K562 (cell line): Measurements from ENCODE around the gene NTSR1. TPM values are rescaled to one million over a fixed set of nuclear protein-coding genes. Genes with fewer than 3 reads are reported as not detected.

Experiments used
- ATF1 ChIP-seq, 2 experiments: fragments of 450-650 bp in 1 of 2; IDR thresholded peaks; 2 replicates each; pipeline ENCODE4 v1.6.1; 2016; ENCODE audit warnings: missing compliant biosample characterization in 1 of 2, missing genetic modification characterization in 1 of 2
- CEBPG ChIP-seq, 3 experiments: fragments of 200-800 bp in 1 of 3; sonication (Bioruptor generic) in 1 of 3; sonication (generic) in 1 of 3; formaldehyde crosslinking in 1 of 3; IDR thresholded peaks in 2 of 3; conservative IDR thresholded peaks in 1 of 3; 2 replicates each; pipeline versions ENCODE4 v1.6.1 to v1.8.0; 2016 to 2022; ENCODE audit warnings: missing compliant biosample characterization in 2 of 3, missing genetic modification characterization in 2 of 3, mild to moderate bottlenecking in 1 of 3, missing genetic modification reagents in 1 of 3
- DEAF1 ChIP-seq: fragments of 450-650 bp; formaldehyde crosslinking; IDR thresholded peaks from 2 replicates; pipeline ENCODE4 v1.4.0; 2020; ENCODE audit warnings: mild to moderate bottlenecking, moderate library complexity
- EGR1 ChIP-seq: fragments of 450-650 bp; conservative IDR thresholded peaks from 2 replicates; pipeline ENCODE4 v1.6.1; 2017; ENCODE audit warnings: mild to moderate bottlenecking
- GABPB2 ChIP-seq: fragments of 250-450 bp; sonication (Bioruptor Pico); conservative IDR thresholded peaks from 2 replicates; pipeline ENCODE4 v1.5.1; 2021; ENCODE audit warnings: mild to moderate bottlenecking
- HCFC1 ChIP-seq: IDR thresholded peaks from 2 replicates; pipeline ENCODE4 v1.6.1; 2012; ENCODE audit warnings: low read depth, low read length, improper control_type of control experiment
- HNRNPUL1 ChIP-seq: fragments of 200-400 bp; formaldehyde crosslinking; IDR thresholded peaks from 2 replicates; pipeline ENCODE4 v1.6.1; 2017; ENCODE audit warnings: low read length
- HSF4 ChIP-seq: fragments of 250-450 bp; sonication (Bioruptor Pico); IDR thresholded peaks from 2 replicates; pipeline ENCODE4 v2.1.2; 2022; ENCODE audit warnings: mild to moderate bottlenecking, moderate library complexity, borderline replicate concordance
- PHF21A ChIP-seq: fragments of 450-650 bp; IDR thresholded peaks from 2 replicates; pipeline ENCODE4 v1.6.1; 2017; ENCODE audit warnings: low read depth, borderline replicate concordance
- PKNOX1 ChIP-seq: fragments of 450-650 bp; IDR thresholded peaks from 2 replicates; pipeline ENCODE4 v1.6.1; 2016
- RFX7 ChIP-seq: fragments of 250-450 bp; sonication (Bioruptor Pico); IDR thresholded peaks from 2 replicates; pipeline ENCODE4 v1.5.1; 2021; ENCODE audit warnings: mild to moderate bottlenecking
- SFPQ ChIP-seq: fragments of 200-400 bp; formaldehyde crosslinking; IDR thresholded peaks from 2 replicates; pipeline ENCODE4 v1.6.1; 2017; ENCODE audit warnings: mild to moderate bottlenecking, low read depth, low read length, moderate library complexity
- TFAP4 ChIP-seq: sonication (generic); formaldehyde crosslinking; IDR thresholded peaks from 2 replicates; pipeline ENCODE4 v1.8.0; 2022; ENCODE audit warnings: missing genetic modification reagents, mild to moderate bottlenecking, moderate library complexity, borderline replicate concordance
- THRA ChIP-seq: fragments of 450-650 bp; IDR thresholded peaks from 2 replicates; pipeline ENCODE4 v1.6.1; 2017; ENCODE audit warnings: mild to moderate bottlenecking, moderate library complexity
- U2AF1 ChIP-seq: fragments of 200-400 bp; formaldehyde crosslinking; optimal IDR thresholded peaks from 2 replicates; pipeline ENCODE3; 2017; ENCODE audit warnings: mild to moderate bottlenecking, low read depth, low read length, moderate library complexity
- YY1 ChIP-seq, 3 experiments: IDR thresholded peaks; 2 replicates each; pipeline ENCODE4 v1.6.1; 2011; ENCODE audit warnings: low read length in 2 of 3, mild to moderate bottlenecking in 2 of 3, moderate library complexity in 2 of 3, borderline replicate concordance in 1 of 3, control low read depth in 1 of 3, low read depth in 1 of 3; ENCODE audit not compliant: insufficient read depth in 3 of 3, insufficient replicate concordance in 2 of 3, control insufficient read depth in 1 of 3, insufficient read length in 1 of 3; ENCODE audit errors: extremely low read depth in 1 of 3
- ZBTB7A ChIP-seq: IDR thresholded peaks from 2 replicates; pipeline ENCODE4 v1.6.1; 2011; ENCODE audit warnings: low read depth, mild to moderate bottlenecking, low read length, moderate library complexity, borderline replicate concordance; ENCODE audit not compliant: control insufficient read depth
- ZNF197 ChIP-seq: fragments of 200-800 bp; sonication (Bioruptor generic); IDR thresholded peaks from 2 replicates; pipeline ENCODE4 v1.6.1; 2016; ENCODE audit warnings: low read depth, missing genetic modification characterization, missing compliant biosample characterization
- polyA plus RNA-seq, 8 experiments: library from polyadenylated mRNA; depleted of rRNA in 4 of 8; stranded (reverse) in 5 of 8; unstranded in 3 of 8; fragments of >200 nt; fragmentation: Nextera tagmentation in 2 of 8; fragmentation: Illumina TruSeq in 1 of 8; extraction: Ambion mirVana in 2 of 8; extraction: Trizol in 1 of 8; gene quantifications; 2 replicates each; pipeline versions ENCODE4 v1.2.1 to v1.2.3, GENCODE V29; 2011 to 2014; ENCODE audit warnings: inconsistent platforms in 1 of 8, missing spikeins in 1 of 8
- total RNA-seq, 7 experiments: library from RNA; depleted of rRNA in 6 of 7; stranded (reverse); fragments of >200 nt in 6 of 7; fragmentation: Illumina TruSeq in 2 of 7; extraction: Trizol in 2 of 7; gene quantifications; 2 replicates each; pipeline versions ENCODE4 v1.2.1 to v1.2.3, GENCODE V29; 2011 to 2021; ENCODE audit warnings: low replicate concordance in 1 of 7

Gene NTSR1
- total and polyA plus RNA-seq, 9 of the 15 experiments (the other 6 are each of a cell fraction or from before 2014, with no cell fraction given) = 0.04 to 0.40 (median 0.13) TPM; not detected in 3

- no peak for TF ChIP-seq GABPB2
- TF ChIP-seq DEAF1 (CRISPR knock-in tag) = no peak
- peak; percentile 42; the same call in 1 of the 2 replicates for TF ChIP-seq PHF21A
- no peak for TF ChIP-seq ZNF197 (CRISPR knock-in tag)
- no peak for TF ChIP-seq HNRNPUL1
- no peak for TF ChIP-seq U2AF1
- TF ChIP-seq PKNOX1 = peak; percentile 20; the same call in 1 of the 2 replicates
- TF ChIP-seq CEBPG (CRISPR knock-in tag; IDR thresholded peaks at IDR 0.05) = no peak; the same call in 1 of the 2 replicates
- no peak for TF ChIP-seq CEBPG (tag; conservative IDR thresholded peaks at IDR 0.05 in 1 of 2, IDR thresholded peaks at IDR 0.05 in 1 of 2)
- TF ChIP-seq YY1 (IDR thresholded peaks at IDR 0.05; ENCODE audit: borderline replicate concordance in 1 of 3, control insufficient read depth in 1 of 3, extremely low read depth in 1 of 3, insufficient read depth in 3 of 3, insufficient read length in 1 of 3, insufficient replicate concordance in 2 of 3, low read depth in 1 of 3, low read length in 2 of 3) = peak in 1 of 3 experiments; percentile 39
- peak; percentile 86 for TF ChIP-seq EGR1
- TF ChIP-seq ATF1 (CRISPR knock-in tag; IDR thresholded peaks at IDR 0.05) = no peak
- no peak for TF ChIP-seq ATF1 (tag; IDR thresholded peaks at IDR 0.05)
- peak; percentile 58; the same call in 1 of the 2 replicates for TF ChIP-seq TFAP4 (CRISPR knock-in tag)
- TF ChIP-seq HCFC1 = no peak
- TF ChIP-seq ZBTB7A = peak; percentile 88; the same call in 1 of the 2 replicates
- TF ChIP-seq SFPQ = no peak
- no peak for TF ChIP-seq RFX7 (CRISPR knock-in tag)
- TF ChIP-seq HSF4 (CRISPR knock-in tag) = no peak
- no peak for TF ChIP-seq THRA
Measured at GRCh38 chr20:62776692-62777527, 68.3 kb downstream of the NTSR1 start (continued).
